NCI-H128 (cell line): Measurements from ENCODE around the gene GPX3.

Source experiments
- DNase-seq: peaks from one replicate; lab custom pipeline; 2025; ENCODE audit not compliant: unreplicated experiment; lab: John Stamatoyannopoulos, UW

GPX3 gene

GRCh38 chr5:151020304-151021110 is at the start of gene GPX3:
GPX3 (plus strand) TSS chr5:151020591; CDS start chr5:151020655, 64 bp downstream.
- peak; percentile 10 for DNase-seq

GRCh38 chr5:150978590-150978989 is 41.8 kb upstream of the GPX3 start:
- no peak for DNase-seq

GRCh38 chr5:150987746-150988145 is 32.6 kb upstream of the GPX3 start:
- no peak for DNase-seq

GRCh38 chr5:150989695-150990094 is 30.7 kb upstream of the GPX3 start:
- DNase-seq, result no peak

- DNase-seq, result no peak
These were observed 27.7 kb upstream of the GPX3 start for GRCh38 chr5:150992705-150993104.

DNA sequence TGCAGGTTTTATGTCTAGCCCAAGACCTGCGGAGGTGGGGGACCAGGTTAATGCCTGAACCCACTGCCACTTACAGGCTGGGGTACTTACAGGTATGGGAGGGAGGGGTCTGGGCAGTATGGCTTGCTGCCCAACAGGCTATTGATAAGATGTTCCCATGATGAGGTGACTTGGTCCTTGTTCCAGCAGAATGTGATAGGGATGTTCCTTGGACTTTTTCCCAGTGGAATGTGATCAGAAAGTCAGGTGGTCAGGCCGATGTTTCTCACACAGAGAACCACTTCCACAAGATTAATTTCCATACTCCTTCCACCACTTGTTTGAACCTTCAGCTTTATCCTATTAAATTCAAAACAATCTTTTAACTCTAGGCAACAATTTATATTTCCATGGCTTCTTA is 27.0 kb upstream of the GPX3 start:
- no peak for DNase-seq

DNA sequence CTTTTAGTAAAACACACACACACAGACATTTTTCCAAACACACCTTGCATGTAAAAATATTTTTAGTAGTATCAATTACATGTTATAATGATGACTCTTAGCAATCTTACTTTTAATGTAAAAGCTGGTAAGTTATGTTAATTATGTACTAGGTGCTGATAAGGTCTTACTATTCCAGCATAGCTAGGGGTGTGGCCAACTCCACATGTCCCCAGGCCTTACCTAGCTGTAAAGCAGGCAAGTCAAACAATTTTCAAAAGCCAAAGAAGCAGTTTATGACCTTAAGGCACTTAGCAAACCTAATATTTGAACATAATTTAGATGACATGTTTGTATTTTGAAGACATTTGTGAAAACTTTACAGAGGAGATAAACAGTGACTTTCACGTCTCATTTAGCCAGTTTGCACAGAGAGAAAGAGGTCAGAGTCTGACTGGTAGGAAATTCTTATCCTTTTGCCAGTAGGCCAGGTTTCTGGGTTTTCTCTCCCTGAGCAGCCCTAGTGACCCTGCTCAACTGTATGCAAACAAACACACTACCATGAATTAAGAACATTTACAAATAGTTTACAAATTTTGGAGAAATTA is 26.5 kb upstream of the GPX3 start:
- no peak for DNase-seq

DNA sequence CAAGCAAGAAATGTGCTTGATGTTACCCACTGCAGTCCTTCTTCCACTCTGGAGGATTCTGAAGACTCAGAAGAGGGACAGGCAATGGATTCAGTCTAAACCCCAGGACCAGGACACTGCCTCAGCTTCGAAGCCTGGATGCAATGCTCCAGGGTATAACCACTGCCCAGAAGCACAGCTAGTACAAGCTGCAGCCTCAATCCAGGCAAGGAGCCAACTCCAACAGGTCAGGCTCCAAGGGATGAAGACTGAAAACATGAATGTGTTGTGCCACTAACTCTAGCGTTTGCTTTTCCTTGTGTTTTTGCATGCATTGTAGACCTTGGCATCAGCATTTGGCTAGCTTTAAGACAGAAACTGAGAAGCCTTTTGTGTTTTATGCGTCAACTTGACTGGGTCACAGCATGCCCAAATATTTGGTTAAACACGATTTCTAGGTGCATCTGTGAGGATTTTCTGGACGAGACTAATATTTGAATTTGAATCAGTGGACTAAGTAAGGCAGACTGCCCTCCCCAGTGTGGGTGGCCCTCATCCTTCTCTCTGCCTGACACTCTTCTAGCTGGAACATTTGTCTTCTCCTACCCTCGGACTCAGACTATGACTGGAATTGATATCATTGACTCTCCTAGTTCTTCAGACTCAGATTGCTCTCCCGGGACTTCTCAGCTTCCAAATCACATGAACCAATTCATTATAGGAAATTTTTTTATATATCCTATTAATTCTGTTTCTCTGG is 20.5 kb upstream of the GPX3 start:
- DNase-seq, result no peak

DNA sequence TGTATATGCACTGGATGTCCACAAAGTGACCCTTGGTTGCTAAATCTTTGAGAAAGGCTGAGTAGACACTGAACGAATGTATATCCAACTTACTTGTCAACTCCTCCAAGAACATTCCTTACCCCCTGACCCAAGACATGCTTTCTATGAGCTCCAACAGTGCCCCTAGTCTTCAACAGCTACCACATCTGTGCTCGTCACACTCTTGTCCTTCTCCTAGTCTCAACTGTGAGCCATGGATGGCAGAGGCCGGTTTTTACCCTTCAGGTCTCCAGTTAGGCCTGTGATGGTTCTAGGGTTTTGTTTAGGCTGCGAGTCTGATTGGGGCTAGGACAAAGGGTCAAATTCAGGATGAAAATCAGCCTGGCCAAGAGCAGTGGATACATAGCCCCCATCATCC is 19.0 kb upstream of the GPX3 start:
- no peak for DNase-seq

GRCh38 chr5:151002250-151002649 is 18.1 kb upstream of the GPX3 start:
- no peak for DNase-seq

GRCh38 chr5:151002681-151003502 is 17.5 kb upstream of the GPX3 start:
- no peak for DNase-seq

GRCh38 chr5:151003503-151003860 is 16.9 kb upstream of the GPX3 start:
- no peak for DNase-seq

DNA sequence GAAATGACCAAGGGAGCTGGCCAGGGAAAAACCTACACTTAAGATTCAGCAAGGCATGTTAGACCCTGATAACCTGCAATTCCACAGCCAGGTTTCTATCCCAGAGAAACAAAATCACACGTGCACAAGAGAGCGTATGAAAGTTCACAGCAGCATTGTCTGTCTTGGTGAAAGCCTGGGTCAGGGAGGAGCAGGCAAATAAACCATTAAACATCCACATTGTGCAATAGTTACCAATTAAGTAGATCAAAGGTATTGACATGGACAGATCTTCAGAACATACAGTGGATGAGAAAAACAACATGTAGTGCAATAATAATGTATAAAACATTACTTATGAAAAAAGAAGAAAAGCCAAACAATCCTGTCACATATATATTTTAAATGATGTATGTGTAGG is 15.9 kb upstream of the GPX3 start:
- no peak for DNase-seq

GRCh38 chr5:151005187-151005949 is 15.0 kb upstream of the GPX3 start:
- DNase-seq, result no peak

GRCh38 chr5:151005950-151006576 is 14.3 kb upstream of the GPX3 start:
- no peak for DNase-seq

GRCh38 chr5:151006704-151007334 is 13.6 kb upstream of the GPX3 start:
- no peak for DNase-seq

GRCh38 chr5:151007430-151008209 is 12.8 kb upstream of the GPX3 start:
- DNase-seq, result no peak

DNA sequence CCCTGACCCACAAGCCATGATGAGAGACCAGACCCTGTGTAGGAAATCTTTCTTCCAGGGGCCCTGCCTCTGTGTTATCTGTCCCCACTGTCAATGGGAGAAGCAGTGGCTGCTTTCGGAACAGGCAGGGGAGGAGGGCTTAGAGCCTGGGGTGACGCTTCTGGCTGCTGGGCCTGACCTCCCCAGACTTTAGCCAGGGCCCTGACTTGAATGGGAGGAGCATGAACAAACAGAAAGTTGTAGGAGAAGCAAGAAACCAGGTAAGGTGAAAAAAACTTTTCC is 12.2 kb upstream of the GPX3 start:
- no peak for DNase-seq

GRCh38 chr5:151008906-151009305 is 11.5 kb upstream of the GPX3 start:
- DNase-seq, result no peak
